Chondrocyte (in vitro differentiated cells): ENCODE measurements around the gene DNM2. TPM values are rescaled to one million over a fixed set of nuclear protein-coding genes. Genes with fewer than 3 reads are reported as not detected.

Source experiments
- DNase-seq: peaks from one replicate; pipeline ENCODE4 v3.0.0; 2021; ENCODE audit warnings: mixed read lengths, low spot score
- H3K27ac Mint-ChIP-seq: one replicate; pipeline ENCODE4 v1.8.0; 2021; ENCODE audit warnings: mild to moderate bottlenecking, moderate library complexity, mixed read lengths; ENCODE audit not compliant: unreplicated experiment
- H3K27me3 Mint-ChIP-seq: 2 replicates; pipeline ENCODE4 v1.8.0; 2021; ENCODE audit warnings: low read depth, mixed read lengths
- H3K36me3 Mint-ChIP-seq: 2 replicates; pipeline ENCODE4 v1.8.0; 2021; ENCODE audit warnings: low read depth, mixed read lengths
- H3K4me1 Mint-ChIP-seq: 2 replicates; pipeline ENCODE4 v1.8.0; 2021; ENCODE audit warnings: low read depth, mild to moderate bottlenecking, mixed read lengths
- H3K4me3 Mint-ChIP-seq: one replicate; pipeline ENCODE4 v1.8.0; 2021; ENCODE audit warnings: mild to moderate bottlenecking, moderate library complexity, mixed read lengths; ENCODE audit not compliant: unreplicated experiment
- H3K9me3 Mint-ChIP-seq: 2 replicates; pipeline ENCODE4 v1.8.0; 2021; ENCODE audit warnings: low read depth, mixed read lengths
- CTCF ChIP-seq: fragments of 200-600 bp; sonication (generic); IDR thresholded peaks from 2 replicates; pipeline ENCODE4 v1.5.0; 2021; ENCODE audit warnings: antibody characterized with exemption, mild to moderate bottlenecking, moderate library complexity
- total RNA-seq: library from RNA; stranded (reverse); gene quantifications from 3 replicates; pipeline ENCODE4 v1.2.1, GENCODE V29; 2021

Gene DNM2
- total RNA-seq, 1 donor from 2014 or later, result 116 TPM

GRCh38 chr19:10800488-10800887, 82.6 kb downstream of the DNM2 start:
- Mint-ChIP-seq H3K27me3 (no peaks in the 10 kb centered on the region), H3K27ac (no peak overlapping the region), H3K4me1 (no peaks in the 10 kb centered on the region), H3K4me3 (no peak overlapping the region), H3K36me3 (peaks cover 17% of the 10 kb centered on the region), H3K9me3 (no peaks in the 10 kb centered on the region)
- TF ChIP-seq CTCF, result no peak
- DNase-seq, result no peak

GRCh38 chr19:10802479-10802878, 84.6 kb downstream of the DNM2 start:
- Mint-ChIP-seq H3K4me3 (no peak overlapping the region), H3K27me3 (no peaks in the 10 kb centered on the region), H3K4me1 (no peaks in the 10 kb centered on the region), H3K9me3 (no peaks in the 10 kb centered on the region), H3K36me3 (peaks cover 13% of the 10 kb centered on the region), H3K27ac (no peak overlapping the region)
- no peak for DNase-seq
- no peak for TF ChIP-seq CTCF

GRCh38 chr19:10803252-10803651, 85.4 kb downstream of the DNM2 start:
- DNase-seq, result no peak
- no peak for TF ChIP-seq CTCF
- H3K4me1 Mint-ChIP-seq, result no peaks in the 10 kb centered on the region
- no peaks in the 10 kb centered on the region for H3K27me3 Mint-ChIP-seq
- peaks cover 12% of the 10 kb centered on the region for H3K36me3 Mint-ChIP-seq
- no peak overlapping the region for H3K27ac Mint-ChIP-seq
- H3K9me3 Mint-ChIP-seq, result no peaks in the 10 kb centered on the region
- no peak overlapping the region for H3K4me3 Mint-ChIP-seq

GRCh38 chr19:10805065-10805757, 87.3 kb downstream of the DNM2 start:
- H3K4me1 Mint-ChIP-seq, result peaks cover 9% of the 10 kb centered on the region
- H3K27me3 Mint-ChIP-seq, result no peaks in the 10 kb centered on the region
- peaks cover 3% of the 10 kb centered on the region for H3K9me3 Mint-ChIP-seq
- no peak overlapping the region for H3K27ac Mint-ChIP-seq
- TF ChIP-seq CTCF, result no peak
- DNase-seq, result no peak
- peaks cover 22% of the 10 kb centered on the region for H3K36me3 Mint-ChIP-seq
- no peak overlapping the region for H3K4me3 Mint-ChIP-seq

GRCh38 chr19:10805758-10806247, 87.9 kb downstream of the DNM2 start:
- DNase-seq, result no peak
- H3K9me3 Mint-ChIP-seq, result peaks cover 3% of the 10 kb centered on the region
- H3K27me3 Mint-ChIP-seq, result no peaks in the 10 kb centered on the region
- peaks cover 9% of the 10 kb centered on the region for H3K4me1 Mint-ChIP-seq
- H3K36me3 Mint-ChIP-seq, result peaks cover 22% of the 10 kb centered on the region
- H3K27ac Mint-ChIP-seq, result no peak overlapping the region
- TF ChIP-seq CTCF, result no peak
- no peak overlapping the region for H3K4me3 Mint-ChIP-seq
